Endothelial cell of umbilical vein (primary cell): ENCODE measurements around the gene GLCE. TPM values are rescaled to one million over a fixed set of nuclear protein-coding genes. Genes with fewer than 3 reads are reported as not detected.

Source experiments
- BruUV-seq: library from RNA; stranded (reverse); fragments of 400-500 nt; replicated peaks from 2 replicates; lab custom pipeline; 2021; lab: Mats Ljungman, UMichigan
- CTCF ChIA-PET: fragments of 300-600, 350-600 bp; sonication (Branson Sonifier 250); formaldehyde crosslinking; loops from one replicate; lab custom pipeline; 2021; ENCODE audit warnings: antibody characterized with exemption, inconsistent platforms; lab: Charles Lee
- POLR2A ChIA-PET: fragments of 300-600, 350-600 bp; sonication (Branson Sonifier 250); formaldehyde crosslinking; loops from one replicate; lab custom pipeline; 2021; ENCODE audit warnings: antibody characterized with exemption, inconsistent platforms; lab: Charles Lee
- DNase-seq: peaks from one replicate; pipeline ENCODE4 v3.0.0-alpha.2; 2011; ENCODE audit warnings: low read depth, low spot score
- FAIRE-seq: peaks from 2 replicates; lab custom pipeline; 2011; peaks lifted over from hg19 to GRCh38; lab: Jason Lieb, UNC
- H2AFZ ChIP-seq: 2 replicates; pipeline ENCODE4 v1.6.0; 2012; ENCODE audit warnings: low read depth, low read length, control low read depth, inconsistent platforms
- H3K27ac ChIP-seq: 2 replicates; pipeline ENCODE4 v1.5.1; 2011; ENCODE audit warnings: low read depth, mild to moderate bottlenecking, control low read depth, low read length, moderate library complexity; ENCODE audit not compliant: insufficient read depth
- H3K27me3 ChIP-seq, 2 experiments: 2 replicates each; pipeline versions ENCODE4 v1.6.0 to v1.6.1; 2011; ENCODE audit warnings: low read length in 2 of 2, mixed read lengths in 1 of 2; ENCODE audit not compliant: control insufficient read depth in 2 of 2, insufficient read depth in 2 of 2
- H3K36me3 ChIP-seq, 2 experiments: 2 replicates in 1 of 2; 3 replicates in 1 of 2; pipeline ENCODE4 v1.5.1; 2011; ENCODE audit warnings: low read length in 2 of 2, mild to moderate bottlenecking in 1 of 2, moderate library complexity in 1 of 2; ENCODE audit not compliant: control insufficient read depth in 2 of 2, insufficient read depth in 2 of 2; ENCODE audit errors: extremely low read depth in 1 of 2
- H3K4me1 ChIP-seq: 3 replicates; pipeline ENCODE4 v1.5.1; 2011; ENCODE audit warnings: mild to moderate bottlenecking, low read length; ENCODE audit not compliant: control insufficient read depth, insufficient read depth; ENCODE audit errors: extremely low read depth
- H3K4me2 ChIP-seq: 2 replicates; pipeline ENCODE4 v1.6.1; 2011; ENCODE audit warnings: low read length, control low read depth, mixed read lengths; ENCODE audit not compliant: insufficient read depth
- H3K4me3 ChIP-seq, 3 experiments: fragments of 200-600 bp in 1 of 3; sonication (generic), shearing (Covaris generic) in 1 of 3; replicated peaks in 1 of 3; 2 replicates each; pipeline ENCODE4 v1.5.1; 2011 to 2016; ENCODE audit warnings: control low read depth in 3 of 3, low read length in 3 of 3, mild to moderate bottlenecking in 2 of 3, inconsistent platforms in 1 of 3, low read depth in 1 of 3, moderate library complexity in 1 of 3; ENCODE audit not compliant: insufficient read depth in 1 of 3
- H3K79me2 ChIP-seq: 2 replicates; pipeline ENCODE4 v1.6.0; 2012; ENCODE audit warnings: low read length, inconsistent platforms; ENCODE audit not compliant: control insufficient read depth, insufficient read depth
- H3K9ac ChIP-seq: replicated peaks from 2 replicates; pipeline ENCODE3; 2011; ENCODE audit warnings: low read length, control low read depth; ENCODE audit not compliant: insufficient read depth; ENCODE audit errors: extremely low read depth
- H3K9me1 ChIP-seq: replicated peaks from 3 replicates; pipeline ENCODE4 v1.6.0; 2011; ENCODE audit warnings: mild to moderate bottlenecking, low read length; ENCODE audit not compliant: control insufficient read depth, insufficient read depth; ENCODE audit errors: extremely low read depth
- H3K9me3 ChIP-seq: replicated peaks from 2 replicates; pipeline ENCODE4 v1.5.1; 2012; ENCODE audit warnings: low read length, inconsistent platforms; ENCODE audit not compliant: control insufficient read depth, insufficient read depth
- H4K20me1 ChIP-seq: replicated peaks from 2 replicates; pipeline ENCODE3; 2011; ENCODE audit warnings: mild to moderate bottlenecking, low read length; ENCODE audit not compliant: control insufficient read depth, insufficient read depth; ENCODE audit errors: extremely low read depth
- EZH2 ChIP-seq: IDR thresholded peaks from 2 replicates; pipeline ENCODE4 v1.6.1; 2012; ENCODE audit warnings: borderline replicate concordance, low read depth, mild to moderate bottlenecking, moderate library complexity, low read length, inconsistent platforms; ENCODE audit not compliant: severe bottlenecking
- FOS ChIP-seq: IDR thresholded peaks from 2 replicates; pipeline ENCODE4 v1.6.1; 2011; ENCODE audit warnings: mild to moderate bottlenecking, low read length, moderate library complexity, borderline replicate concordance; ENCODE audit not compliant: insufficient read depth
- GATA2 ChIP-seq: IDR thresholded peaks from 2 replicates; pipeline ENCODE4 v1.7.0; 2011; ENCODE audit warnings: low read depth, mild to moderate bottlenecking, moderate library complexity, mixed read lengths, low read length; ENCODE audit not compliant: insufficient read length, insufficient read depth
- JUN ChIP-seq: IDR thresholded peaks from 2 replicates; pipeline ENCODE4 v1.6.1; 2011; ENCODE audit warnings: borderline replicate concordance, low read depth; ENCODE audit not compliant: insufficient read length, insufficient read depth
- MYC ChIP-seq: IDR thresholded peaks from one replicate; pipeline ENCODE4 v1.6.1; 2011; ENCODE audit warnings: mild to moderate bottlenecking, low read depth, low read length
- POLR2A ChIP-seq: IDR thresholded peaks from 2 replicates; pipeline ENCODE4 v1.6.1; 2012; ENCODE audit warnings: low read depth, mild to moderate bottlenecking, control low read depth, low read length
- POLR2AphosphoS5 ChIP-seq: IDR thresholded peaks from 2 replicates; pipeline ENCODE4 v1.6.1; 2012; ENCODE audit warnings: low read depth, mild to moderate bottlenecking, control low read depth, low read length, moderate library complexity; ENCODE audit not compliant: insufficient read depth
- dilution Hi-C: fragments of 300-500 bp; cut with MboI; formaldehyde crosslinking; loops from one replicate; pipeline ENCODE4 v1.15.0; 2019; ENCODE audit warnings: low sequenced_read_pairs; ENCODE audit not compliant: extremely low pct_ligation_motif_present
- intact Hi-C: fragments of 100-400 bp; cut with micrococcal nuclease; formaldehyde crosslinking; loops from one replicate; pipeline ENCODE4 v1.10.0; 2022
- polyA plus RNA-seq, 4 experiments: library from polyadenylated mRNA; depleted of rRNA in 3 of 4; stranded (reverse) in 3 of 4; unstranded in 1 of 4; fragments of >200 nt; gene quantifications; 2 replicates each; pipeline versions ENCODE4 v1.2.1 to v1.2.3, GENCODE V29; 2011 to 2012; ENCODE audit warnings: missing spikeins in 1 of 4
- total RNA-seq: library from RNA; stranded (reverse); gene quantifications from 2 replicates; pipeline ENCODE4 v1.2.3, GENCODE V29; 2021
- TF ChIP-seq, protein P1 (sequence below), 2 donors: IDR thresholded peaks; 1 replicate in 1 of 2; 2 replicates in 1 of 2; pipeline ENCODE4 v1.5.1; 2011; ENCODE audit warnings: low read length in 2 of 2, mild to moderate bottlenecking in 2 of 2, moderate library complexity in 2 of 2, control low read depth in 1 of 2, inconsistent platforms in 1 of 2, low read depth in 1 of 2; ENCODE audit not compliant: insufficient read depth in 1 of 2; ENCODE audit errors: extremely low read depth in 1 of 2
- TF ChIP-seq, protein P2 (sequence below): IDR thresholded peaks from 2 replicates; pipeline ENCODE4 v1.6.1; 2011; ENCODE audit not compliant: insufficient read depth, insufficient read length

GLCE gene
- total and polyA plus RNA-seq, 2 donors (not counting 3 experiments of a cell fraction or from before 2014, with no cell fraction given) = 48.1 to 86.6 TPM

DNA sequence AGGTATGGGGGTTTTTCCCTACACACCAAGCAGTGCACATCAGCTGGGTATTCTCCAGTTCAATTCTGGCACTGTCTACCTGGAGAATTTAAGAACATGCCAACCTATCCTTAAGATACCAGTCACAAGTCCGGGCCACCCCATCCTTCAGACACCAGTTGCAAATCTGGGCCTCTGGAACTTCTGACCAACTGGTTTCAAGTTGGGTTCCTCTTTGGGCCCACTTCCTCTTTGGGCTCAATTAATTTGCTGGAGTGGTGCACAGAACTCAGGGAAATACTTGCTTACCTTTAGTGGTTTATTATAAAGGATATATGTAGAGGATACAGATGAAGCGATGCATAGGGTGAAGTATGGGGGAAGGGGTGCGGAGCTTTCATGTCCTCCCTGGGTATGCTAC lies 25.3 kb downstream of the GLCE start:
- intact Hi-C loops (no loop called here), dilution Hi-C loops (no loop called here)
- Histone ChIP-seq H3K9me3 (no peaks in the 10 kb centered on the region), H4K20me1 (peaks cover 2% of the 10 kb centered on the region), H3K36me3 (no peaks in the 10 kb centered on the region), H3K9ac (no peak overlapping the region), H3K9me1 (no peaks in the 10 kb centered on the region), H2AFZ (no peak overlapping the region), H3K79me2 (peaks cover 81% of the 10 kb centered on the region), H3K27me3 (no peaks in the 10 kb centered on the region), H3K4me3 (no peak overlapping the region), H3K4me2 (no peak overlapping the region), H3K4me1 (no peaks in the 10 kb centered on the region), H3K27ac (no peak overlapping the region)
- BruUV-seq = no TSS peak
- FAIRE-seq (no peak), DNase-seq (no peak)
- TF ChIP-seq FOS (no peak), JUN (no peak), GATA2 (no peak), POLR2AphosphoS5 (no peak), POLR2A (no peak), EZH2 (no peak), MYC (no peak)
- TF ChIP-seq, protein P1, sequence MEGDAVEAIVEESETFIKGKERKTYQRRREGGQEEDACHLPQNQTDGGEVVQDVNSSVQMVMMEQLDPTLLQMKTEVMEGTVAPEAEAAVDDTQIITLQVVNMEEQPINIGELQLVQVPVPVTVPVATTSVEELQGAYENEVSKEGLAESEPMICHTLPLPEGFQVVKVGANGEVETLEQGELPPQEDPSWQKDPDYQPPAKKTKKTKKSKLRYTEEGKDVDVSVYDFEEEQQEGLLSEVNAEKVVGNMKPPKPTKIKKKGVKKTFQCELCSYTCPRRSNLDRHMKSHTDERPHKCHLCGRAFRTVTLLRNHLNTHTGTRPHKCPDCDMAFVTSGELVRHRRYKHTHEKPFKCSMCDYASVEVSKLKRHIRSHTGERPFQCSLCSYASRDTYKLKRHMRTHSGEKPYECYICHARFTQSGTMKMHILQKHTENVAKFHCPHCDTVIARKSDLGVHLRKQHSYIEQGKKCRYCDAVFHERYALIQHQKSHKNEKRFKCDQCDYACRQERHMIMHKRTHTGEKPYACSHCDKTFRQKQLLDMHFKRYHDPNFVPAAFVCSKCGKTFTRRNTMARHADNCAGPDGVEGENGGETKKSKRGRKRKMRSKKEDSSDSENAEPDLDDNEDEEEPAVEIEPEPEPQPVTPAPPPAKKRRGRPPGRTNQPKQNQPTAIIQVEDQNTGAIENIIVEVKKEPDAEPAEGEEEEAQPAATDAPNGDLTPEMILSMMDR (IDR thresholded peaks at IDR 0.05; ENCODE audit: extremely low read depth in 1 of 2, insufficient read depth in 1 of 2, low read depth in 1 of 2, low read length in 2 of 2) = no peak
- TF ChIP-seq, protein P2, sequence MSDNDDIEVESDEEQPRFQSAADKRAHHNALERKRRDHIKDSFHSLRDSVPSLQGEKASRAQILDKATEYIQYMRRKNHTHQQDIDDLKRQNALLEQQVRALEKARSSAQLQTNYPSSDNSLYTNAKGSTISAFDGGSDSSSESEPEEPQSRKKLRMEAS = no peak
- ChIA-PET POLR2A (no interaction called here), CTCF (interaction anchor here (2.1 kb wide), 1 partner anchor 10 kb away, joined by 6 read pairs; no protein-coding TSS in a partner anchor)
